ENCODE results near the gene DDX54.
"Not testable (repeated sequence)": the region's sequence is repeated elsewhere in the genome, so short reads cannot be mapped to it uniquely, and the experiment has no call there.

Gene DDX54

GRCh38 chr12:113220593-113221180 lies 35.4 kb upstream of the DDX54 start:
- DNase-seq: no peak

DNA sequence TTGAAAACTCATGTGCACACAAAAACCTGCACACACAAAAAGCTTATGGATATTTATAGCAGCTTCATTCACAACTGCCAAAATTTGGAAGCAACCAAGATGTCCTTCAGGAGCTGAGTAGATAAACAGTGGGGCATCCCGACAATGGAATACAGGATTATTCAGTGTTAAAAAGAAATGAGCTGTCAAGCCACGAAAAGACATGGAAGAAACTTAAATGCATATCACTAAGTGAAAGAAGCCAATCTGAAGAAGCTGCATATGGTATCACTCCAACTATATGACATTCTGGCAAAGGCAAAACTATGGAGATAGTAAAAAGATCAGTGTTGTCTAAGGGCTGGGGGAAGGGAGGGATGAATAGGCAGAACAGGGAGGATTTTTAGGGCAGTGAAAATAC lies 30.7 kb upstream of the DDX54 start:
- DNase-seq: no peak

DNA sequence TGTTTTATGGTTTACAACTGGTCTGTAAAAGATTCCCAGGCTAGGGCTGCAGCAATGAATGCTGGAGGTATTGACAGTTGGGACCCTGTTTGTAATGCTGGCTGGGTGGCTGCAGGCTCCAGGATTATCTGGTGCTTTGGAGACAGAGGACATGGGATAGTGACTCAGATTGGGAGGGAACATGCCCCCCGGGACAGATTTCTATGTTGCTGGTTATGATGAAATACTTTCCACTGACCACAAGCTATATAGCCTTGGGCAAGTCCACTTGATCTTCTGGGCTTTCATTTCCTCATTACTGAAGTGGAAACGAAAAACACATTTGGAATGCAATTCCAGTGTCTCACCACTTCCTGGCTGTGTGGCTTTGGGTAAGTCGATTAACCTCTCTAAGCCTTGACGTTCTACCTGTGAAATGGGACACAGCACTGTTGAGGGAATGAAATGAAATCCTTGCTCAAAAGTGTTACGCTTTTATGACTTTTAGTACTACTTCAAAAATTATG lies 29.7 kb upstream of the DDX54 start:
- DNase-seq: no peak

DNA sequence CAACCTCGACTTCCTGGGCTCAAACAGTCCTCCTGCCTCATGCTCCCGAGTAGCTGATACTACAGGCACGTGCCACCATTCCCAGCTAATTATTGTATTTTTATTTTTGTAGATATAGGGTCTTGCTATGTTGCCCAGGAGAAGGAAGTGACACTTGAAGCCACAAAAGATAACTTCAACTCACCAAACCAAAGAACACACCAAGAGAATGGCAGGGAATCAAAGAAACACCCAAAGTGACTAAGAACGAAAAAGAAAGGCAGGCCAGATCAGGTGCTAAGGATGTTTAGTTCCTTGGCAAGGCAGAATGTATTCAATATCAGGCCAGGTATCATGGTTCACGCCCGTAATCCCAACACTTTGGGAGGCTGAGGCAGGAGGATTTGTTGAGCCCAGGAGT lies 25.9 kb upstream of the DDX54 start:
- DNase-seq: no peak

DNA sequence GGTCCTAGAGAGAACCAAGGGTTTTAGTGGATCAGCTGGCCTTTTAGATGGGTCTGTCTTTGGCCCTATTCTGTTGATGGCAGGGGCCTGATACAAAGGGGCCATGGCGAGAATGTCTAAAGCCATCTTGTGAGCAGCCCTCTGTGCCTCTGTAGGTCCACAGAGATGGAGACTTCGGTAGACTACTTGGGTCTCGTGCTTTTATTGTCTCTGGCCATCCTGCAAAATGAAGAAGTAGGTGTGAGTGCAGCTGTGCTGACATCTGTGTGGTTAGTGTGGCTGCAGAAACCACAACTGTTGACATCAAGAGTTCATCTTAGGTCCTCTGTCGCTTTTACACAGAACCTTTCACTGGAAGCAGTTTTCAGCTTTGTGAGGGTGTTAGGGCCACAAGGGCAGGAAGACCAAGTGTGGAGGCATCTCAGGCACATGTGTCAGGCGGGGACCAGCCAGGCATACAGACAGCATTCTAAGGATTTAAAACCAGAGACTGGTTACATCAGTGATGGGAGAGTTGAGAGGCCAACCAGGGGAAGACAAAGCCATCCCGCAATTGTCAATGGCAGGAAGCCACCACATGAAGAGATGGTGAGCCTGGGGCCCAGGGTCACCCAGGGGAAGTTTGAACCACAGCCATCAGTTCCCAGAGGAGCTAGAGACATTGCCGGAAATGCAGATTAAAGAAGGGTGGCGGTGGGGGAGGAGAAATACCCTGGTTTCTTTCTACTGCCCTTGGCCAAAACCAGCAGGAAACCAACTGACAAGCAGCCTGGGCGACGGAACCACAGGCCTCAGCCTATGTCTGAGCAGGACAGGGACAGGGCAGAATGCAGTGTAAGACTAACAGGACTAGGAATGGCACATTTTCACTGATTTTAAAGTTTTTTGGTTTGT lies 23.0 kb upstream of the DDX54 start:
- DNase-seq: peak; percentile 58

DNA sequence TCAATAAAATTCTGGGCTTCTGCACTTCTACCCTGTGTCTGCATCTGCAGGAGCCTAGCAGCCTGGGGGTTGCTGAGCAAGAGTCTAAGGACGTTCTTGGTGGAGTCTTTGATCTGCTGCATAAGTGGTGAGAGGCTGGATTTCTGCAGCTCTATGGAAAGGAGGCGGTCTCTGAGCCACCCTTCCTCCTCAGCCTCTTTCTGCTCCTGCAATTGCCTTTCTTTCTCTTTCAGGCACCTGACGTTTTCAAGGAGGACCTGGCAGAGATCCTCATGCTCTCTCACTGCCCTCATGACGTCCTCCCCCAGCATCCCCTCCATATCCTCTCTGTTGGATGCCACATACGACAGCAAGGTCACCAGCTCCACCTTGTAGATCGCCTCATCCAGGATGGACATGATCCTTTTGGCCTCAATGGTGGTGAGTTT lies 22.3 kb upstream of the DDX54 start:
- no peak for DNase-seq

DNA sequence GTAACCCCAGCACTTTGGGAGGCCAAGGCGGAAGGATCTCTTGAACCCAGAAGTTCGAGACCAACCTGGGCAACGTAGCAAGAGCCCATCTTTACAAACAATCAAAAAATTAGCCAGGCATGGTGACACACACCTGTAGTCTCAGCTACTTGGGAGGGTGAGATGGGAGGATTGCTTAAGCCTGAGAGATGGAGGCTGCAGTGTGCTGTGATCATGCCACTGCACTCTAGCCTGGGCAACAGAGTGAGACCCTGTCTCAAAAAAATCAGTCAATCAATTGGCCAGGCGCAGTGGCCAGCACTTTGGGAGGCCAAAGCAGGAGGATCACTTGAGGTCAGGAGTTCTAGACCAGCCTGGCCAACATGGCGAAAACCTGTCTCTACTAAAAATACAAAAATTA lies 21.5 kb upstream of the DDX54 start:
- not testable (repeated sequence) for DNase-seq

DNA sequence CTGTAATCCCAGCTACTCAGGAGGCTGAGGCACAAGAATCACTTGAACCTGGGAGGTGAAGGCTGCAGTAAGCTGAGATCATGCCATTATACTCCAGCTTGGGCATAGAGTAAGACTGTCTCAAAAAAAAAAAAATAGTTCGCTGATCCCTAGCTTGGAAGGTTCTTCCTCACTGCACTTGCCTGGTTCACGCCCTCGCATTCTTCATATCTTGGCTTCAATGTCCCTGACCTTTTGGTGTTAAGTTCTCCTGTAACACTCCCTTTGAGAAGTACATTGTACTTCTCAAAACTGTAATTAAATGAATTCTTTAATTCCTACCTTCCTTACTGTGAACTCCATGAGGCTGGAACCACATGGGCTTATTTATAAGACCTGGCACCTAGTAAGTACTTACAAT lies 19.5 kb upstream of the DDX54 start:
- DNase-seq: no peak

GRCh38 chr12:113203852-113204760 lies 18.8 kb upstream of the DDX54 start:
- DNase-seq: no peak

- no peak for DNase-seq
Observed at GRCh38 chr12:113202300-113203075, 17.2 kb upstream of the DDX54 start.

GRCh38 chr12:113201187-113202177 lies 16.2 kb upstream of the DDX54 start:
- DNase-seq: no peak

DNA sequence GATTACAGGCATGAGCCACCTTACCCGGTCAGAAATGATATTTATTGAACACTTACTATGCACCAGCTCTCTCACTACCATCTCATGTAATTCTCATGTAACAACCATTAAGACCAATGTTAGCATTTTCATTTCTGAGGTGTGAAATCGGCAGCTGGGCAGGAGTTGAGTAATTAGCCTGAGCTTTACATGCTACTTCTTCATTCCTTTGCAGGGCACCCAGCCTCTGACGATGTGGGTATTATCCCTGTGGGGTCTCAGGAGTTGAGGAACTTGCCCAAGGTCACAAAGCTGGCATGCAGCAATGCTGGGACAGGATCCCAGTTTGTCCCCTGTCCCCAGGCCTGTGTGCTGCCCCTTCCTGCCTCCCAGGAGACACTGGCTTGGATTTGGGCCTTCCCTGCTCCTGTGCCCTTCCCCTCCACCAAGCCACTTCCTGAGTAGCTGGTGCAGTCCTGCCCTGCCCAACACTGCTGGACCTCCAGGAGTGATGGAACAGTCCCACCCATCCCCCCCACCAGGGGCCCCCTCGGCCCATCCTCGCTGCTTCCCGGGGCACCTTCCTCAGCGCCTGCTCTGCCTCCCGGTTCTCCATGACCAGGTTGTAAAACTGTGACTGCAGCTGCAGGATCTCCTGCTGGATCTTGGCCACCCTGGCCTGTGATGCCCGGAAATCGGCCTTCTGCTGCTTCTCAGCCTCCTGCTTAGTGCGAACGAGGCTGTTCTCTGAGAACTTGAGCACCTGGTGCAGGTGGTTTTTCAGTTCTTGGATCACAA lies 14.9 kb upstream of the DDX54 start:
- no peak for DNase-seq

DNA sequence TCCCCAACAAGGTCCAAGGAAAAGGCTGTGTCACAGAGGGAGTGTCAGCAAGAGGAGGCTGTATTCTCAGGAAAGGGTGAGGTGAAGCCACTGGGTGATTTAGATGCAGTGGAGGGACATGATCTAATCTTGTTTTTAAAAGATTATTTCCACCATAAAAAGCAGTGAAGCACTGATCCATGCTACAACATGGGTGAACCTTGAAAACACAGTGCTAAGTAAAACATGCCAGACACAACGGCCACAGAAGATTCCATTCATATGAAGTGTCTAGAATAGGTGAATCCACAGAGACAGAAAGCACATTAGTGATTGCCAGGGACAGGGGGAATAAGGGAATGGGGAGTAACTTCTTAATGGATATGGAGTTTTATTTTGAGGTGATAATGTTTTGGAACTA lies 13.0 kb upstream of the DDX54 start:
- no peak for DNase-seq

GRCh38 chr12:113197518-113198077 lies 12.3 kb upstream of the DDX54 start:
- no peak for DNase-seq

DNA sequence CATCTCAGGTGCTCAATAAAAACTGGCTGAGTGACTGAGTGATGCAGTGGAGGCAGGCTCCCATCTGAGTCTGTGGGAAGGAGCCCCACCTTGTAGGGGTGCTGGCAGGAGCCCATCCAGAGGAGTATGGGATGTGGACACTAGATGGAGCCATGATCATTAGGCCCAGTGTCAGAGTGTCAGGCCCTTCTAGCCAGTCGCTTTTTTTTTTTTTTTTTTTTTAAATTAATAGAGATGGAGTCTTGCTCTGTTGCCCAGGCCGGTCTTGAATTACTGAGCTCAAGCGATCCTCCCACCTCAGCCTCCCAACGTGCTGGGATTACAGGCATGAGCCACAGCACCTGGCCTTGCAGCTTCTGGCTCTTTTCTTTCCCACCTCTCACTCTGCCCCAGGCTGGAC lies 11.7 kb upstream of the DDX54 start:
- peak; percentile 72 for DNase-seq

- DNase-seq: no peak
Observed at GRCh38 chr12:113196582-113196981, 11.3 kb upstream of the DDX54 start.

DNA sequence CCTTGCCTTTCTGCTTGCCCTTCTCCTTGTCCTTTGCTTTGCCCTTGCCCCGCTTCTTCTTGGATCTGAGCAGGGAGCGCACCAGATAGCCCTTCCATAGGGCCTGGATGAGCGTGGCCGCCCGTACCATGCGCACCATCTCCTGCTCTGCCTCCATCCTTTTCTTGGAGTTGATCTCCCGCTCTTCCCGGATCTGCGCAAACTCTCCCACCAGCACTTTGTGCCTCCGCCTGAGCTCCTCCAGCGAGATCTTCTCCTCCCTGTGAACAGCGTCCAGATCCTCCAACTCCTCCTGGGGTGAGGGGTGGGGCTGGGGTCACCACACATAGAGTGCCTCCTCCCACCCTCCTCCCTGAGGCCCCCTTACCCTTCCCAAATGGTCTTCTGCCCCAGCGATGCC lies 10.3 kb upstream of the DDX54 start:
- no peak for DNase-seq

GRCh38 chr12:113194971-113195391 lies 9.7 kb upstream of the DDX54 start:
- DNase-seq: no peak

DNA sequence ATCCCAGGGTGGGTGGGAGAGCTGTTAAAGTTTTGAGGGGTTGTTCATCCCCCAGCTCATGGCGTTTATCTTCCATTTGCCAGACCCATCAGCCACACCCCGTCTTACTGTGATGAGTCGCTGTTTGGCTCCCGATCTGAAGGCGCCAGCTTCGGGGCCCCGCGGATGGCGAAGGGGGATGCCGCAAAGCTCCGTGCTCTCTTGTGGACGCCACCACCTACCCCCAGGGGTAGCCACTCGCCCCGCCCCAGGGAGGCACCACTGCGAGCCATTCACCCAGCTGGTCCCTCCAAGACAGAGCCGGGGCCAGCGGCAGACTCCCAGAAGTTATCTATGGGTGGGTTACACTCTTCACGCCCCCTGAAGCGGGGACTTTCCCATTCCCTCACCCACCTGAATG lies 5.9 kb upstream of the DDX54 start:
- no peak for DNase-seq

DNA sequence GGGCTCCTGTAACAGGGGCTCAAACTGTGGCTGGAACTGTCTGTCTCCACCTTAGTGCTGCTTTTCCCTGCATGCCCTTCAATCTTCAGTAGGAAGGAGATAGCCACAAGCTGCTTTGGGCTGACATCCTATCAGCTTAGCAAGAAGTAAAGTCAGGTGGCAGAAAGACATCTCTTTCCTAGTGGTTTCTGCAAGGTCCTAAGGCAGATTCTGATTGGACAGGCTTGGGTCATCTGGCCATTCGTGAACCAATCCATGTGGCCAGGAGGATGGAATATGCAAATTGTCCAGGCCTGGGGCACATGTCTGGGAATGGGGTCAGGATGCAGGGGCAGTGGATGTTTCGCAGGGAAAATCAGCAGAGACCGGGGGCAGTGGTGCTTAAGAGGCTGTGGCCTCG lies 5.5 kb upstream of the DDX54 start:
- no peak for DNase-seq
